Endothelial cell of umbilical vein (primary cell): ENCODE data around the gene ILF2. TPM values are rescaled to one million over a fixed set of nuclear protein-coding genes. Genes with fewer than 3 reads are reported as not detected.

Experiments used
- BruUV-seq: library from RNA; stranded (reverse); fragments of 400-500 nt; replicated peaks from 2 replicates; lab custom pipeline; 2021; lab: Mats Ljungman, UMichigan
- CTCF ChIA-PET: fragments of 300-600, 350-600 bp; sonication (Branson Sonifier 250); formaldehyde crosslinking; loops from one replicate; lab custom pipeline; 2021; ENCODE audit warnings: antibody characterized with exemption, inconsistent platforms; lab: Charles Lee
- POLR2A ChIA-PET: fragments of 300-600, 350-600 bp; sonication (Branson Sonifier 250); formaldehyde crosslinking; loops from one replicate; lab custom pipeline; 2021; ENCODE audit warnings: antibody characterized with exemption, inconsistent platforms; lab: Charles Lee
- DNase-seq: peaks from one replicate; pipeline ENCODE4 v3.0.0-alpha.2; 2011; ENCODE audit warnings: low read depth, low spot score
- FAIRE-seq: peaks from 2 replicates; lab custom pipeline; 2011; peaks lifted over from hg19 to GRCh38; lab: Jason Lieb, UNC
- H2AFZ ChIP-seq: 2 replicates; pipeline ENCODE4 v1.6.0; 2012; ENCODE audit warnings: low read depth, low read length, control low read depth, inconsistent platforms
- H3K27ac ChIP-seq: 2 replicates; pipeline ENCODE4 v1.5.1; 2011; ENCODE audit warnings: low read depth, mild to moderate bottlenecking, control low read depth, low read length, moderate library complexity; ENCODE audit not compliant: insufficient read depth
- H3K27me3 ChIP-seq, 2 experiments: 2 replicates each; pipeline versions ENCODE4 v1.6.0 to v1.6.1; 2011; ENCODE audit warnings: low read length in 2 of 2, mixed read lengths in 1 of 2; ENCODE audit not compliant: control insufficient read depth in 2 of 2, insufficient read depth in 2 of 2
- H3K36me3 ChIP-seq, 2 experiments: 2 replicates in 1 of 2; 3 replicates in 1 of 2; pipeline ENCODE4 v1.5.1; 2011; ENCODE audit warnings: low read length in 2 of 2, mild to moderate bottlenecking in 1 of 2, moderate library complexity in 1 of 2; ENCODE audit not compliant: control insufficient read depth in 2 of 2, insufficient read depth in 2 of 2; ENCODE audit errors: extremely low read depth in 1 of 2
- H3K4me1 ChIP-seq: 3 replicates; pipeline ENCODE4 v1.5.1; 2011; ENCODE audit warnings: mild to moderate bottlenecking, low read length; ENCODE audit not compliant: control insufficient read depth, insufficient read depth; ENCODE audit errors: extremely low read depth
- H3K4me2 ChIP-seq: 2 replicates; pipeline ENCODE4 v1.6.1; 2011; ENCODE audit warnings: low read length, control low read depth, mixed read lengths; ENCODE audit not compliant: insufficient read depth
- H3K4me3 ChIP-seq, 3 experiments: fragments of 200-600 bp in 1 of 3; sonication (generic), shearing (Covaris generic) in 1 of 3; replicated peaks in 1 of 3; 2 replicates each; pipeline ENCODE4 v1.5.1; 2011 to 2016; ENCODE audit warnings: control low read depth in 3 of 3, low read length in 3 of 3, mild to moderate bottlenecking in 2 of 3, inconsistent platforms in 1 of 3, low read depth in 1 of 3, moderate library complexity in 1 of 3; ENCODE audit not compliant: insufficient read depth in 1 of 3
- H3K79me2 ChIP-seq: 2 replicates; pipeline ENCODE4 v1.6.0; 2012; ENCODE audit warnings: low read length, inconsistent platforms; ENCODE audit not compliant: control insufficient read depth, insufficient read depth
- H3K9ac ChIP-seq: replicated peaks from 2 replicates; pipeline ENCODE3; 2011; ENCODE audit warnings: low read length, control low read depth; ENCODE audit not compliant: insufficient read depth; ENCODE audit errors: extremely low read depth
- H3K9me1 ChIP-seq: replicated peaks from 3 replicates; pipeline ENCODE4 v1.6.0; 2011; ENCODE audit warnings: mild to moderate bottlenecking, low read length; ENCODE audit not compliant: control insufficient read depth, insufficient read depth; ENCODE audit errors: extremely low read depth
- H3K9me3 ChIP-seq: replicated peaks from 2 replicates; pipeline ENCODE4 v1.5.1; 2012; ENCODE audit warnings: low read length, inconsistent platforms; ENCODE audit not compliant: control insufficient read depth, insufficient read depth
- H4K20me1 ChIP-seq: replicated peaks from 2 replicates; pipeline ENCODE3; 2011; ENCODE audit warnings: mild to moderate bottlenecking, low read length; ENCODE audit not compliant: control insufficient read depth, insufficient read depth; ENCODE audit errors: extremely low read depth
- CTCF ChIP-seq, 2 donors: IDR thresholded peaks; 1 replicate in 1 of 2; 2 replicates in 1 of 2; pipeline ENCODE4 v1.5.1; 2011; ENCODE audit warnings: low read length in 2 of 2, mild to moderate bottlenecking in 2 of 2, moderate library complexity in 2 of 2, control low read depth in 1 of 2, inconsistent platforms in 1 of 2, low read depth in 1 of 2; ENCODE audit not compliant: insufficient read depth in 1 of 2; ENCODE audit errors: extremely low read depth in 1 of 2
- EZH2 ChIP-seq: IDR thresholded peaks from 2 replicates; pipeline ENCODE4 v1.6.1; 2012; ENCODE audit warnings: borderline replicate concordance, low read depth, mild to moderate bottlenecking, moderate library complexity, low read length, inconsistent platforms; ENCODE audit not compliant: severe bottlenecking
- FOS ChIP-seq: IDR thresholded peaks from 2 replicates; pipeline ENCODE4 v1.6.1; 2011; ENCODE audit warnings: mild to moderate bottlenecking, low read length, moderate library complexity, borderline replicate concordance; ENCODE audit not compliant: insufficient read depth
- MYC ChIP-seq: IDR thresholded peaks from one replicate; pipeline ENCODE4 v1.6.1; 2011; ENCODE audit warnings: mild to moderate bottlenecking, low read depth, low read length
- POLR2A ChIP-seq: IDR thresholded peaks from 2 replicates; pipeline ENCODE4 v1.6.1; 2012; ENCODE audit warnings: low read depth, mild to moderate bottlenecking, control low read depth, low read length
- POLR2AphosphoS5 ChIP-seq: IDR thresholded peaks from 2 replicates; pipeline ENCODE4 v1.6.1; 2012; ENCODE audit warnings: low read depth, mild to moderate bottlenecking, control low read depth, low read length, moderate library complexity; ENCODE audit not compliant: insufficient read depth
- dilution Hi-C: fragments of 300-500 bp; cut with MboI; formaldehyde crosslinking; loops from one replicate; pipeline ENCODE4 v1.15.0; 2019; ENCODE audit warnings: low sequenced_read_pairs; ENCODE audit not compliant: extremely low pct_ligation_motif_present
- intact Hi-C: fragments of 100-400 bp; cut with micrococcal nuclease; formaldehyde crosslinking; loops from one replicate; pipeline ENCODE4 v1.10.0; 2022
- polyA plus RNA-seq, 4 experiments: library from polyadenylated mRNA; depleted of rRNA in 3 of 4; stranded (reverse) in 3 of 4; unstranded in 1 of 4; fragments of >200 nt; gene quantifications; 2 replicates each; pipeline versions ENCODE4 v1.2.1 to v1.2.3, GENCODE V29; 2011 to 2012; ENCODE audit warnings: missing spikeins in 1 of 4
- total RNA-seq: library from RNA; stranded (reverse); gene quantifications from 2 replicates; pipeline ENCODE4 v1.2.3, GENCODE V29; 2021

Gene ILF2
- total and polyA plus RNA-seq, 2 donors (not counting 3 experiments of a cell fraction or from before 2014, with no cell fraction given): 271 to 303 TPM

GRCh38 chr1:153612755-153613331 is 58.0 kb downstream of the ILF2 start, which contains the start of gene S100A16:
Gene S100A16, minus strand, starts transcription at chr1:153613137. Its CDS starts 4,986 bp downstream, at chr1:153608151.
- H3K9me3 ChIP-seq: no peaks in the 10 kb centered on the region
- peak within 1 kb of the TSS; percentile 32 to 62 (median 37) for H3K4me3 ChIP-seq
- no TSS peak for BruUV-seq
- ChIA-PET POLR2A (interaction anchor here (0.6 to 2.0 kb wide), 4 partner anchors 11 to 41 kb away, joined by 3 to 9 read pairs (median 6); partner anchors contain the start of genes CHTOP, S100A1 and S100A13), CTCF (interaction anchor here (0.7 to 7.7 kb wide), 7 partner anchors 9 to 103 kb away, joined by 3 to 54 read pairs (median 6); partner anchors contain the start of gene S100A13)
- peaks cover 31% of the 10 kb centered on the region for H3K79me2 ChIP-seq
- FAIRE-seq (peak; percentile 35), DNase-seq (peak; percentile 30)
- H3K4me2 ChIP-seq: peak within 1 kb of the TSS; percentile 51
- no peak for TF ChIP-seq POLR2A
- peak; percentile 34 for TF ChIP-seq POLR2AphosphoS5
- no peaks in the 10 kb centered on the region for H4K20me1 ChIP-seq
- no peaks in the 10 kb centered on the region for H3K9me1 ChIP-seq
- no peak within 1 kb of the TSS for H2AFZ ChIP-seq
- peaks cover 0 to under 1% of the 10 kb centered on the region in 2 experiments for H3K36me3 ChIP-seq
- peaks cover 24% of the 10 kb centered on the region for H3K4me1 ChIP-seq
- peak within 1 kb of the TSS; percentile 70 for H3K9ac ChIP-seq
- peak within 1 kb of the TSS; percentile 42 for H3K27ac ChIP-seq
- no peaks in the 10 kb centered on the region for H3K27me3 ChIP-seq
- intact Hi-C loops: no loop called here
- dilution Hi-C loops: no loop called here

- Histone ChIP-seq H3K4me2 (peak overlapping the region; percentile 51), H3K79me2 (peaks cover 37% of the 10 kb centered on the region), H3K9me1 (no peaks in the 10 kb centered on the region), H3K9ac (peak overlapping the region; percentile 70), H3K27me3 (no peaks in the 10 kb centered on the region), H3K4me3 (peak overlapping the region; percentile 32 to 62 (median 37)), H4K20me1 (no peaks in the 10 kb centered on the region), H3K4me1 (peaks cover 30% of the 10 kb centered on the region), H3K9me3 (no peaks in the 10 kb centered on the region), H3K27ac (peak overlapping the region; percentile 42), H2AFZ (no peak overlapping the region), H3K36me3 (peaks cover 4 to 6% of the 10 kb centered on the region in 2 experiments)
- ChIA-PET POLR2A (interaction anchor here (0.6 to 2.0 kb wide), 4 partner anchors 12 to 40 kb away, joined by 3 to 9 read pairs (median 6); partner anchors contain the start of genes CHTOP, S100A1 and S100A13), CTCF (interaction anchor here (0.7 to 7.7 kb wide), 7 partner anchors 9 to 102 kb away, joined by 3 to 54 read pairs (median 6); partner anchors contain the start of gene S100A13)
- DNase-seq (no peak), FAIRE-seq (no peak)
- BruUV-seq: no TSS peak
- intact Hi-C loops (no loop called here), dilution Hi-C loops (no loop called here)
- TF ChIP-seq FOS: no peak
- TF ChIP-seq MYC: no peak
- TF ChIP-seq POLR2A: no peak
- TF ChIP-seq EZH2: no peak
- TF ChIP-seq CTCF (IDR thresholded peaks at IDR 0.05; ENCODE audit: extremely low read depth in 1 of 2, insufficient read depth in 1 of 2, low read depth in 1 of 2, low read length in 2 of 2): no peak
Observed at GRCh38 chr1:153612111-153612754, 58.6 kb downstream of the ILF2 start.
